Measurements from ENCODE around the gene FURIN.

FURIN gene

GRCh38 chr15:90879730-90880366 is 11.5 kb downstream of the FURIN start:
- TF ChIP-seq TOX (CRISPR knock-in tag; IDR thresholded peaks at IDR 0.05; ENCODE audit: borderline replicate concordance) (no peak), ESRRG (CRISPR knock-in tag; IDR thresholded peaks at IDR 0.05) (no peak), ZFP3 (CRISPR knock-in tag; IDR thresholded peaks at IDR 0.05) (no peak), OSR1 (CRISPR knock-in tag; IDR thresholded peaks at IDR 0.05) (no peak), PPARA (CRISPR knock-in tag; IDR thresholded peaks at IDR 0.05; ENCODE audit: borderline replicate concordance) (no peak), ARNTL (CRISPR knock-in tag; IDR thresholded peaks at IDR 0.05; ENCODE audit: borderline replicate concordance, low read depth) (no peak), CSDC2 (CRISPR knock-in tag; IDR thresholded peaks at IDR 0.05) (no peak), ZC3H10 (CRISPR knock-in tag; IDR thresholded peaks at IDR 0.05) (no peak), SNAI2 (CRISPR knock-in tag; IDR thresholded peaks at IDR 0.05) (no peak), GLIS3 (CRISPR knock-in tag; IDR thresholded peaks at IDR 0.05) (no peak), ZNF8 (CRISPR knock-in tag; IDR thresholded peaks at IDR 0.05) (no peak), ZNF565 (CRISPR knock-in tag; conservative IDR thresholded peaks at IDR 0.05; ENCODE audit: low read depth) (no peak), TCF4 (CRISPR knock-in tag; IDR thresholded peaks at IDR 0.05; ENCODE audit: borderline replicate concordance) (no peak)
- TF ChIP-seq, protein P1, sequence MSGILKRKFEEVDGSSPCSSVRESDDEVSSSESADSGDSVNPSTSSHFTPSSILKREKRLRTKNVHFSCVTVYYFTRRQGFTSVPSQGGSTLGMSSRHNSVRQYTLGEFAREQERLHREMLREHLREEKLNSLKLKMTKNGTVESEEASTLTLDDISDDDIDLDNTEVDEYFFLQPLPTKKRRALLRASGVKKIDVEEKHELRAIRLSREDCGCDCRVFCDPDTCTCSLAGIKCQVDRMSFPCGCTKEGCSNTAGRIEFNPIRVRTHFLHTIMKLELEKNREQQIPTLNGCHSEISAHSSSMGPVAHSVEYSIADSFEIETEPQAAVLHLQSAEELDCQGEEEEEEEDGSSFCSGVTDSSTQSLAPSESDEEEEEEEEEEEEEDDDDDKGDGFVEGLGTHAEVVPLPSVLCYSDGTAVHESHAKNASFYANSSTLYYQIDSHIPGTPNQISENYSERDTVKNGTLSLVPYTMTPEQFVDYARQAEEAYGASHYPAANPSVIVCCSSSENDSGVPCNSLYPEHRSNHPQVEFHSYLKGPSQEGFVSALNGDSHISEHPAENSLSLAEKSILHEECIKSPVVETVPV (CRISPR knock-in tag; IDR thresholded peaks at IDR 0.05) = no peak
- TF ChIP-seq, protein P2, sequence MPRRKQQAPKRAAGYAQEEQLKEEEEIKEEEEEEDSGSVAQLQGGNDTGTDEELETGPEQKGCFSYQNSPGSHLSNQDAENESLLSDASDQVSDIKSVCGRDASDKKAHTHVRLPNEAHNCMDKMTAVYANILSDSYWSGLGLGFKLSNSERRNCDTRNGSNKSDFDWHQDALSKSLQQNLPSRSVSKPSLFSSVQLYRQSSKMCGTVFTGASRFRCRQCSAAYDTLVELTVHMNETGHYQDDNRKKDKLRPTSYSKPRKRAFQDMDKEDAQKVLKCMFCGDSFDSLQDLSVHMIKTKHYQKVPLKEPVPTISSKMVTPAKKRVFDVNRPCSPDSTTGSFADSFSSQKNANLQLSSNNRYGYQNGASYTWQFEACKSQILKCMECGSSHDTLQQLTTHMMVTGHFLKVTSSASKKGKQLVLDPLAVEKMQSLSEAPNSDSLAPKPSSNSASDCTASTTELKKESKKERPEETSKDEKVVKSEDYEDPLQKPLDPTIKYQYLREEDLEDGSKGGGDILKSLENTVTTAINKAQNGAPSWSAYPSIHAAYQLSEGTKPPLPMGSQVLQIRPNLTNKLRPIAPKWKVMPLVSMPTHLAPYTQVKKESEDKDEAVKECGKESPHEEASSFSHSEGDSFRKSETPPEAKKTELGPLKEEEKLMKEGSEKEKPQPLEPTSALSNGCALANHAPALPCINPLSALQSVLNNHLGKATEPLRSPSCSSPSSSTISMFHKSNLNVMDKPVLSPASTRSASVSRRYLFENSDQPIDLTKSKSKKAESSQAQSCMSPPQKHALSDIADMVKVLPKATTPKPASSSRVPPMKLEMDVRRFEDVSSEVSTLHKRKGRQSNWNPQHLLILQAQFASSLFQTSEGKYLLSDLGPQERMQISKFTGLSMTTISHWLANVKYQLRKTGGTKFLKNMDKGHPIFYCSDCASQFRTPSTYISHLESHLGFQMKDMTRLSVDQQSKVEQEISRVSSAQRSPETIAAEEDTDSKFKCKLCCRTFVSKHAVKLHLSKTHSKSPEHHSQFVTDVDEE (CRISPR knock-in tag; IDR thresholded peaks at IDR 0.05) = no peak
- TF ChIP-seq, protein P3, sequence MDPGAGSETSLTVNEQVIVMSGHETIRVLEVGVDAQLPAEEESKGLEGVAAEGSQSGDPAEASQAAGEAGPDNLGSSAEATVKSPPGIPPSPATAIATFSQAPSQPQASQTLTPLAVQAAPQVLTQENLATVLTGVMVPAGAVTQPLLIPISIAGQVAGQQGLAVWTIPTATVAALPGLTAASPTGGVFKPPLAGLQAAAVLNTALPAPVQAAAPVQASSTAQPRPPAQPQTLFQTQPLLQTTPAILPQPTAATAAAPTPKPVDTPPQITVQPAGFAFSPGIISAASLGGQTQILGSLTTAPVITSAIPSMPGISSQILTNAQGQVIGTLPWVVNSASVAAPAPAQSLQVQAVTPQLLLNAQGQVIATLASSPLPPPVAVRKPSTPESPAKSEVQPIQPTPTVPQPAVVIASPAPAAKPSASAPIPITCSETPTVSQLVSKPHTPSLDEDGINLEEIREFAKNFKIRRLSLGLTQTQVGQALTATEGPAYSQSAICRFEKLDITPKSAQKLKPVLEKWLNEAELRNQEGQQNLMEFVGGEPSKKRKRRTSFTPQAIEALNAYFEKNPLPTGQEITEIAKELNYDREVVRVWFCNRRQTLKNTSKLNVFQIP (CRISPR knock-in tag; IDR thresholded peaks at IDR 0.05; ENCODE audit: borderline replicate concordance, low read depth) = no peak
- TF ChIP-seq, protein P4, sequence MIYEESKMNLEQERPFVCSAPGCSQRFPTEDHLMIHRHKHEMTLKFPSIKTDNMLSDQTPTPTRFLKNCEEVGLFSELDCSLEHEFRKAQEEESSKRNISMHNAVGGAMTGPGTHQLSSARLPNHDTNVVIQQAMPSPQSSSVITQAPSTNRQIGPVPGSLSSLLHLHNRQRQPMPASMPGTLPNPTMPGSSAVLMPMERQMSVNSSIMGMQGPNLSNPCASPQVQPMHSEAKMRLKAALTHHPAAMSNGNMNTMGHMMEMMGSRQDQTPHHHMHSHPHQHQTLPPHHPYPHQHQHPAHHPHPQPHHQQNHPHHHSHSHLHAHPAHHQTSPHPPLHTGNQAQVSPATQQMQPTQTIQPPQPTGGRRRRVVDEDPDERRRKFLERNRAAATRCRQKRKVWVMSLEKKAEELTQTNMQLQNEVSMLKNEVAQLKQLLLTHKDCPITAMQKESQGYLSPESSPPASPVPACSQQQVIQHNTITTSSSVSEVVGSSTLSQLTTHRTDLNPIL (CRISPR knock-in tag; IDR thresholded peaks at IDR 0.05; ENCODE audit: low read depth) = no peak
- TF ChIP-seq, protein P5, sequence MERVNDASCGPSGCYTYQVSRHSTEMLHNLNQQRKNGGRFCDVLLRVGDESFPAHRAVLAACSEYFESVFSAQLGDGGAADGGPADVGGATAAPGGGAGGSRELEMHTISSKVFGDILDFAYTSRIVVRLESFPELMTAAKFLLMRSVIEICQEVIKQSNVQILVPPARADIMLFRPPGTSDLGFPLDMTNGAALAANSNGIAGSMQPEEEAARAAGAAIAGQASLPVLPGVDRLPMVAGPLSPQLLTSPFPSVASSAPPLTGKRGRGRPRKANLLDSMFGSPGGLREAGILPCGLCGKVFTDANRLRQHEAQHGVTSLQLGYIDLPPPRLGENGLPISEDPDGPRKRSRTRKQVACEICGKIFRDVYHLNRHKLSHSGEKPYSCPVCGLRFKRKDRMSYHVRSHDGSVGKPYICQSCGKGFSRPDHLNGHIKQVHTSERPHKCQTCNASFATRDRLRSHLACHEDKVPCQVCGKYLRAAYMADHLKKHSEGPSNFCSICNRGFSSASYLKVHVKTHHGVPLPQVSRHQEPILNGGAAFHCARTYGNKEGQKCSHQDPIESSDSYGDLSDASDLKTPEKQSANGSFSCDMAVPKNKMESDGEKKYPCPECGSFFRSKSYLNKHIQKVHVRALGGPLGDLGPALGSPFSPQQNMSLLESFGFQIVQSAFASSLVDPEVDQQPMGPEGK (CRISPR knock-in tag; IDR thresholded peaks at IDR 0.05; ENCODE audit: borderline replicate concordance) = no peak
- no peak for ATAC-seq

DNA sequence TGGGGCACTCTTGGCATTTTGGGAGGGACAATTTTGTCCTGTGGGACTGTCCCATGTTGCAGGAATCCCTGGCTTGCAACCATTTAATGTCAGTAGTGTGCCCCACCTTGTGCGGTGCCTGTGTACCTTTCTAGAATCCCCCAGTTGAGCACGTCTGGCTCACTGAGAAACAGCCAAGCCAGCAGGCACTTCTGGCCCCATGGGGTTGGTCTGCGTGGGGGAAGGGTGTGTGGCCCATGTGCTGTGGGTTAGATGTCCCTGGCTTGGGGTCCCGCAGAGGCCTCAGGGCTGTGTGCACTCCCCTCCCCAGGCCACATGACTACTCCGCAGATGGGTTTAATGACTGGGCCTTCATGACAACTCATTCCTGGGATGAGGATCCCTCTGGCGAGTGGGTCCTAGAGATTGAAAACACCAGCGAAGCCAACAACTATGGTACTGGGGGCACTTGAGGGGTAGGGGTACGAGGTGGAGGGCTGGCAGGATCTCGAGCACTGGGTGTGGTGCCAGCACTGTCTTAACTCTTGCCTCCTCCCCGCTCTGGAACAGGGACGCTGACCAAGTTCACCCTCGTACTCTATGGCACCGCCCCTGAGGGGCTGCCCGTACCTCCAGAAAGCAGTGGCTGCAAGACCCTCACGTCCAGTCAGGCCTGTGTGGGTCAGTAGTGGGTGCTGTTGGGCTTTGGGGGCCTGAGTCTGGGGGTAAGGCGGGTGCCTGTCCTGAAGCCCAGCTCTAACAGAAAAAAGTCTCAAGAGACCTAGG is 12.2 kb downstream of the FURIN start:
- TF ChIP-seq, protein P4 (CRISPR knock-in tag; IDR thresholded peaks at IDR 0.05; ENCODE audit: low read depth) = no peak
- TF ChIP-seq, protein P5 (CRISPR knock-in tag; IDR thresholded peaks at IDR 0.05; ENCODE audit: borderline replicate concordance) = no peak
- no peak for TF ChIP-seq OSR1 (CRISPR knock-in tag; IDR thresholded peaks at IDR 0.05)
- no peak for TF ChIP-seq ZNF8 (CRISPR knock-in tag; IDR thresholded peaks at IDR 0.05)
- TF ChIP-seq ZC3H10 (CRISPR knock-in tag; IDR thresholded peaks at IDR 0.05) = no peak
- TF ChIP-seq RARB (CRISPR knock-in tag; IDR thresholded peaks at IDR 0.05) = no peak
- TF ChIP-seq ZNF565 (CRISPR knock-in tag; conservative IDR thresholded peaks at IDR 0.05; ENCODE audit: low read depth) = no peak
- no peak for TF ChIP-seq ARNTL (CRISPR knock-in tag; IDR thresholded peaks at IDR 0.05; ENCODE audit: borderline replicate concordance, low read depth)
- TF ChIP-seq ESRRG (CRISPR knock-in tag; IDR thresholded peaks at IDR 0.05) = no peak
- TF ChIP-seq ISL1 (CRISPR knock-in tag; IDR thresholded peaks at IDR 0.05) = no peak

More for the DNA sequence above, 12.2 kb downstream of the FURIN start:
- ATAC-seq = no peak

Measured in SK-N-SH treated with all-trans-retinoic acid at 6 μM for 48 hours (cell line).